CD14-positive monocyte (primary cell): ENCODE measurements around the gene ADAM19. TPM values are rescaled to one million over a fixed set of nuclear protein-coding genes. Genes with fewer than 3 reads are reported as not detected.

Experiments used
- DNase-seq, 3 donors: peaks; one replicate each; pipeline ENCODE4 v3.0.0-alpha.2; 2011 to 2022
- H2AFZ ChIP-seq: 2 replicates; pipeline ENCODE4 v1.6.0; 2012; ENCODE audit warnings: mild to moderate bottlenecking, low read depth, low read length, inconsistent platforms; ENCODE audit not compliant: insufficient read depth, poor library complexity, severe bottlenecking
- H3K27ac ChIP-seq, 2 donors: 1 replicate in 1 of 2; 2 replicates in 1 of 2; pipeline ENCODE4 v1.5.1; 2012 to 2013; ENCODE audit warnings: low read length in 2 of 2, control low read depth in 1 of 2, inconsistent platforms in 1 of 2, low read depth in 1 of 2, mild to moderate bottlenecking in 1 of 2
- H3K27me3 ChIP-seq, 2 donors: one replicate each; pipeline versions ENCODE4 v1.6.0 to v1.6.1; 2011 to 2013; ENCODE audit warnings: low read length in 2 of 2; ENCODE audit not compliant: control insufficient read depth in 2 of 2, insufficient read depth in 2 of 2
- H3K36me3 ChIP-seq, 2 donors: replicated peaks in 1 of 2; 1 replicate in 1 of 2; 2 replicates in 1 of 2; pipeline versions ENCODE4 v1.5.1 to v1.6.1; 2012 to 2013; ENCODE audit warnings: low read length in 2 of 2, control low read depth in 1 of 2, inconsistent platforms in 1 of 2, mild to moderate bottlenecking in 1 of 2; ENCODE audit not compliant: insufficient read depth in 2 of 2, control insufficient read depth in 1 of 2
- H3K4me1 ChIP-seq, 2 donors: 1 replicate in 1 of 2; 2 replicates in 1 of 2; pipeline versions ENCODE4 v1.5.1 to v1.6.1; 2012 to 2013; ENCODE audit warnings: low read length in 2 of 2, control low read depth in 1 of 2, inconsistent platforms in 1 of 2, mild to moderate bottlenecking in 1 of 2, moderate library complexity in 1 of 2; ENCODE audit not compliant: insufficient read depth in 2 of 2, control insufficient read depth in 1 of 2
- H3K4me2 ChIP-seq: replicated peaks from 2 replicates; pipeline ENCODE3; 2012; ENCODE audit warnings: low read length, moderate library complexity, mild to moderate bottlenecking; ENCODE audit not compliant: poor library complexity, severe bottlenecking; ENCODE audit errors: extremely low read depth
- H3K4me3 ChIP-seq, 3 experiments: fragments of 200-600 bp in 1 of 3; sonication (generic) in 1 of 3; replicated peaks in 1 of 3; 1 replicate in 2 of 3; 2 replicates in 1 of 3; pipeline ENCODE4 v1.5.1; 2011 to 2013; ENCODE audit warnings: low read length in 3 of 3, mild to moderate bottlenecking in 3 of 3, control low read depth in 2 of 3, low read depth in 2 of 3, inconsistent platforms in 1 of 3, moderate library complexity in 1 of 3
- H3K79me2 ChIP-seq: 2 replicates; pipeline ENCODE4 v1.6.0; 2012; ENCODE audit warnings: mild to moderate bottlenecking, control low read depth, inconsistent platforms, low read length, moderate library complexity; ENCODE audit not compliant: insufficient read depth
- H3K9ac ChIP-seq: 2 replicates; pipeline ENCODE4 v1.6.0; 2017; ENCODE audit warnings: low read length, mild to moderate bottlenecking; ENCODE audit not compliant: insufficient read depth, poor library complexity, severe bottlenecking
- H3K9me3 ChIP-seq, 2 donors: replicated peaks in 1 of 2; 1 replicate in 1 of 2; 2 replicates in 1 of 2; pipeline versions ENCODE4 v1.5.1 to v1.6.1; 2012 to 2013; ENCODE audit warnings: low read length in 2 of 2, control low read depth in 1 of 2; ENCODE audit not compliant: control insufficient read depth in 1 of 2, insufficient read depth in 1 of 2
- H4K20me1 ChIP-seq: 2 replicates; pipeline ENCODE4 v1.6.0; 2012; ENCODE audit warnings: mild to moderate bottlenecking, low read length, control low read depth, moderate library complexity; ENCODE audit not compliant: insufficient read depth
- H3K27ac Mint-ChIP-seq, 7 donors: one replicate each; pipeline ENCODE4 v1.8.0; 2020; ENCODE audit warnings: mild to moderate bottlenecking in 7 of 7, mixed read lengths in 7 of 7, moderate library complexity in 6 of 7, inconsistent platforms in 2 of 7
- H3K27me3 Mint-ChIP-seq, 3 donors: one replicate each; pipeline ENCODE4 v1.8.0; 2021 to 2022; ENCODE audit warnings: low read depth in 3 of 3, mild to moderate bottlenecking in 3 of 3, mixed read lengths in 3 of 3, moderate library complexity in 3 of 3, inconsistent platforms in 1 of 3
- H3K36me3 Mint-ChIP-seq, 2 donors: one replicate each; pipeline ENCODE4 v1.8.0; 2020; ENCODE audit warnings: mixed read lengths in 2 of 2, inconsistent platforms in 1 of 2, mild to moderate bottlenecking in 1 of 2
- H3K4me1 Mint-ChIP-seq: one replicate; pipeline ENCODE4 v1.8.0; 2020; ENCODE audit warnings: mild to moderate bottlenecking, mixed read lengths
- H3K4me3 Mint-ChIP-seq, 2 donors: one replicate each; pipeline ENCODE4 v1.8.0; 2020; ENCODE audit warnings: mild to moderate bottlenecking in 2 of 2, mixed read lengths in 2 of 2, moderate library complexity in 1 of 2
- H3K9me3 Mint-ChIP-seq, 7 donors: one replicate each; pipeline ENCODE4 v1.8.0; 2020 to 2022; ENCODE audit warnings: mixed read lengths in 7 of 7, mild to moderate bottlenecking in 6 of 7, moderate library complexity in 6 of 7, inconsistent platforms in 2 of 7
- CTCF ChIP-seq: fragments of 200-600 bp; IDR thresholded peaks from one replicate; pipeline ENCODE4 v1.8.0; 2022; ENCODE audit warnings: antibody characterized with exemption, mild to moderate bottlenecking
- WGBS: methylation state at CpG from one replicate; pipeline ENCODE4 v1.1.5; 2013; ENCODE audit warnings: missing lambda C conversion rate; ENCODE audit not compliant: insufficient coverage; 5-methylcytosine and 5-hydroxymethylcytosine counted together
- intact Hi-C, 2 donors: fragments of 100-400 bp; cut with micrococcal nuclease; formaldehyde crosslinking; loops; one replicate each; pipeline versions ENCODE4 v1.15.0 to v1.15.1; 2023
- polyA plus RNA-seq, 3 donors: library from polyadenylated mRNA; depleted of rRNA in 1 of 3; unstranded in 2 of 3; stranded (reverse) in 1 of 3; fragments of 300-500 nt in 2 of 3; fragments of >200 nt in 1 of 3; fragmentation: Illumina TruSeq in 2 of 3; gene quantifications; 1 replicate in 2 of 3; 2 replicates in 1 of 3; pipeline ENCODE4 v1.2.3, GENCODE V29; 2012 to 2021

ADAM19 gene
- polyA plus RNA-seq, 3 donors, result 3.0 to 12.7 (median 6.2) TPM

GRCh38 chr5:157594257-157594656 lies 18.7 kb upstream of the ADAM19 start:
- H3K27me3 ChIP-seq, result no peaks in the 10 kb centered on the region
- no peak overlapping the region for H3K4me3 ChIP-seq
- H3K36me3 ChIP-seq, result no peaks in the 10 kb centered on the region
- H3K4me2 ChIP-seq, result no peak overlapping the region
- H3K27me3 Mint-ChIP-seq, result peaks cover 2 to 6% (median 3%) of the 10 kb centered on the region in 3 donors
- H3K4me3 Mint-ChIP-seq, result no peak overlapping the region
- DNase-seq, result peak in 1 of 3 donors; percentile 40
- no peak overlapping the region for H2AFZ ChIP-seq
- no peaks in the 10 kb centered on the region for H3K9me3 ChIP-seq
- H3K27ac Mint-ChIP-seq, result no peak overlapping the region
- TF ChIP-seq CTCF, result no peak
- H3K9ac ChIP-seq, result no peak overlapping the region
- H3K9me3 Mint-ChIP-seq, result no peaks in the 10 kb centered on the region
- peaks cover 39 to 53% of the 10 kb centered on the region in 2 donors for H3K4me1 ChIP-seq
- H4K20me1 ChIP-seq, result no peaks in the 10 kb centered on the region
- intact Hi-C loops, result no loop called here
- H3K4me1 Mint-ChIP-seq, result peaks cover 47% of the 10 kb centered on the region
- H3K79me2 ChIP-seq, result no peaks in the 10 kb centered on the region
- peaks cover 2 to 3% of the 10 kb centered on the region in 2 donors for H3K36me3 Mint-ChIP-seq
- H3K27ac ChIP-seq, result no peak overlapping the region

GRCh38 chr5:157593052-157593757 lies 17.6 kb upstream of the ADAM19 start:
- H3K27me3 Mint-ChIP-seq, result peaks cover 2 to 10% (median 3%) of the 10 kb centered on the region in 3 donors
- TF ChIP-seq CTCF, result no peak
- H3K79me2 ChIP-seq, result no peaks in the 10 kb centered on the region
- H3K36me3 Mint-ChIP-seq, result peaks cover 2 to 3% of the 10 kb centered on the region in 2 donors
- no peaks in the 10 kb centered on the region for H3K27me3 ChIP-seq
- H3K4me2 ChIP-seq, result peak overlapping the region; percentile 47
- DNase-seq, result no peak
- WGBS, result 97% methylated on average over 4 of the region's 6 CpGs
- H3K9ac ChIP-seq, result no peak overlapping the region
- H3K4me3 Mint-ChIP-seq, result no peak overlapping the region
- no peaks in the 10 kb centered on the region for H3K9me3 Mint-ChIP-seq
- peaks cover 36 to 49% of the 10 kb centered on the region in 2 donors for H3K4me1 ChIP-seq
- intact Hi-C loops, result no loop called here
- H3K27ac ChIP-seq, result peak overlapping the region in 1 of 2 donors; percentile 51
- no peaks in the 10 kb centered on the region for H3K36me3 ChIP-seq
- H3K4me3 ChIP-seq, result no peak overlapping the region
- H4K20me1 ChIP-seq, result no peaks in the 10 kb centered on the region
- no peaks in the 10 kb centered on the region for H3K9me3 ChIP-seq
- H2AFZ ChIP-seq, result no peak overlapping the region
- peak overlapping the region in 4 of 7 donors; percentile 6 to 77 (median 28) for H3K27ac Mint-ChIP-seq
- H3K4me1 Mint-ChIP-seq, result peaks cover 47% of the 10 kb centered on the region
